GM21381 (cell line): ENCODE results near the gene TIMM17B.

ENCODE experiments used
- ATAC-seq: cut with Tn5 transposase; IDR thresholded peaks from one replicate; pipeline ENCODE4 v1.9.1; 2021; ENCODE audit warnings: mild to moderate bottlenecking, moderate library complexity; ENCODE audit not compliant: unreplicated experiment

TIMM17B gene

DNA sequence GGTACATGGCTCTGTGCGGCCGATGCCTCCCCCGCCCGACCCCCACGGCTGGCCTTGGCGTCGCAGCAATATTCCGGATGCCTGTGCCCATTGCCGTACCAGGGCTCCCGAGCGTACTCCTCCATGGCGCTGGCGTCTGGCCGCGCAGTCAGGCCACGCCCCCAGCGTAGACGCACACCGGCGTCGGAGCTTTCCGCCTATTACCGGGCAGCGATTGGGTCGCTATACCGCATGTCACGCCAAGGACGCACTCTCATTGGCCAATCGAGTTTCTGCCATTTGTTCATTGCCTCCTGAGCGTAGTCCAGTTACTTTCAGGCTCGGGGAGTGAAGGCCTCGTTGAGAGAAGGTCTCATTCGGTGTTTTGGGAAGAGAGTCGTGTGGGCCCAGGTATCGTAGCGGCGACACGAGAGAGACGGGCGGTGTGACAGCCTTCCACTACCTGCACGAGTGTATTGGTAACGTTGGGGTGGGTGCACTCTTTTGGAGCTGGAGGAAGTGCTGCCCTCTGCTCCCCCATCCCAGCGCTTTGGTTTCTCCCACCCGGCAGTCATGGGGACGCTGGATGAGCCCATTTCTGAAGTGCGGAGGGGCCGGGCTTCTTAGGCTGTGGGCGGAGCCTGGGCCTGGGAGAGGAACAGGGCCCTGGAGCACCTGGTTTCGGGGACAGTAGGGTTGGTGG lies at the start of gene TIMM17B, which contains the start of gene PQBP1:
Gene TIMM17B, minus strand, starts transcription at position 144 of the 682 bp plus-strand sequence. Its CDS starts 19 bp downstream, at position 125.
Gene PQBP1, plus strand, starts transcription at position 306 of the 682 bp plus-strand sequence. CDS start 580 bp downstream, outside the sequence.
- peak; percentile 90 for ATAC-seq

- ATAC-seq = no peak
These were observed 48.2 kb upstream of the TIMM17B start for GRCh38 chrX:48945517-48946348.

DNA sequence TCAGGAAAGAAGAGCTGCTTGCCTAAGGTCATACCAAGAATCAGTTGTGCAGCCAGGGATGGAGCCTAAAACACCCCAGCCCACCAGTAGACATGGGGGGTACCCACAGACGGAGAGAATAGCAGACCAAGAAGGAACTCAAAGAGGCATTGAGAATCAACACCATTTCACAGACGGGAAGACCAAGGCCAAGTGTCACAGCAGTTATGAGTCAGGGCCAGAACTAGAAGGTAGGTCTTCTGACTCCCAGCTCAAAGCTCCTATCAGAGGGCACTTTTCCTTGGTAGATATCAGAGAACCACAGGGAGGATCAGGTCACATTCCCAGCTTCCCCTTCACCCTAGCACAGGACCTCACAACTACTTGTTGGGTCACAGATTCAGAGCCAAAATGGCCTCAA lies 45.3 kb upstream of the TIMM17B start:
- no peak for ATAC-seq

GRCh38 chrX:48940404-48940955 lies 42.9 kb upstream of the TIMM17B start:
- ATAC-seq = no peak

- ATAC-seq = no peak
These were observed 42.1 kb upstream of the TIMM17B start for GRCh38 chrX:48939524-48940228.

DNA sequence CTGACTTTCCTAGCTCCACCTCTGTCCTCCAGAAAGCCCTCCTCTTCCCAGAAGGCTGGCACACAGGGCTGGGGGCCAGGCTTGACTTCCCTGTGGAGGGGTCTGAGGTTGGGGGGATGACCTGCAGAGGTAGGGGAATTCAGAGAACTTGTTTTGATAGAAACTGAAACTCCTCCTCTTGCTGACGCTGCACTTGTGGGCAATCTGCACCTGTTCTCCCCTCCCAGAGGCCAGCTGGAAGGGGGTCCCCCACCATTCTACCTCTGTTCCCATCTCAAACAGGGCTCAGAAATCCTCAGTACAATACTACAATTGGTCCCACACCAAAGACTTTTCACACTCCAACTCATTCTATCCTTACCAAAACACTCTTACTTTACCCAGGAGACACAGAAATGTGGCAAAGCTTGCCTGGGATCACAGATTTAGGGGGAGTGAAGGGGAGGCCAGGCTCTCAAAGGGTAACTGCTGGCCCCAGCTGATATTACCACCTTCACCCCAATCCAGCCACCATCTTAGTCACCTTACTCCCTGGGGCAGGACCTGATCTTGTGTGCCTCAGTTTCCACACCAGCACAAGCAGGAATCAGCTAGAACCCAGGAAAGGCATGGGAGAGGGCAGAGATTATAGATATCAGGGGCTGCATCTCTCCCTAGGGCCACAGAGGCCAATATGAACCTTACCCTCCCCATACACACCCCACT lies 41.3 kb upstream of the TIMM17B start:
- ATAC-seq = peak; percentile 41

DNA sequence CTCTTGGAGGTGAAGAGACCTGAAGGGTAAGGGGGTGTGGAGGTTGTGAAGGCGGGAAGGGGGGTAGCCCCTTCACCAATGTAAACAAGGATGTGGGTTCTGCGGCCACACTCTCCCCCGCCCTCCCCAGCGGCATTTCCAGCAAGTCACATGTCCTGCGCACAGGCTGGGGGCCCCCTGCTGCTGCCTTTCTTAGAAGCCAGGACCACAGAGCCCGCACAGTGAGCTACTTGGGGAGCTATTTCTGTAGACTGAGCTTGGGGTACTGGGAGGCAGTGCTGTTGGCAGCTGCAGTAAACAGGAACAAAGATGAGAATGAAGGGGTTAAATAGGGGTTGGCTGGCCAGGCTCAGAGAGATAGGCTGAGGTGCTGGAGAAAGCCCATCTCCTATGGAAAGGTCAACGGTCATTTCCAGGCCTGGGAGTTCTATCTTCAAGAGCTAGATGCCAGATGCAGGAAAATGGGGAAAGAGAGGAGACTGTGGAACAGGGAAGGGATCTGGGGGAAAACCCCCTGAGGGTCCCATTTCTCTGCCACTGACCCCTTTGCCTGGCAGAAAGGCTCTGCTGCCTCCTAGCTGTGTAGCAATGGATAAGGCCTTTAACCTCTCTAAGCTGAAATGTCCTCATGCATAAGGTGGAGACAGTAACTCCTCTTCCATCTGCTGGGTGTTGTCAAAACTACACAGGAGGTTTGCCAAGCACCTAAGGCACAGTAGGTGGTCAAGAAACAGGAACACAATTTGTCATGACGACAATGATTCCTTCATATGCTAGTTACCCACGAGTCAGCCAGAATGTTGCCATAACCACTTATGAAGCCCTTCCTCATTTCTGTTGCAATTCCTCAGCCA lies 39.7 kb upstream of the TIMM17B start:
- peak; percentile 37 for ATAC-seq

- ATAC-seq = no peak
These were observed 39.0 kb upstream of the TIMM17B start for GRCh38 chrX:48936429-48937053.

DNA sequence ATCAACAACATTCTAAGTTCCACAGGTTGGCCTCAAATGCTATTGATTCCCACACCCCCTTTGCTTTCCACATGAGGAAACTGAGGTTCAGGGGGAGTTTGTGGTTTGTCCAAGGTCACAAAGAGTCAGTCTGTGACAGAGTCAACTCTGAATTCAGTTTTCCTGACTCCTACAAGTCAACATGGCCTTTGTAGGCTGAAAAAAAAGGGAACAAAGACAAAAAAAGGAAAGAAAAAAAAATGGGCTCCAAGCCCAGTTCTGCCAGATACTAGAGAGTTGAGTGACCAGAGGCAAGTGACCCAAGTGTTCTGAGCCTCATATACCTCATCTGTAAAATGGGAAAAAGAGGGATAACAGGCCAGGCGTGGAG lies 37.7 kb upstream of the TIMM17B start:
- ATAC-seq = no peak

DNA sequence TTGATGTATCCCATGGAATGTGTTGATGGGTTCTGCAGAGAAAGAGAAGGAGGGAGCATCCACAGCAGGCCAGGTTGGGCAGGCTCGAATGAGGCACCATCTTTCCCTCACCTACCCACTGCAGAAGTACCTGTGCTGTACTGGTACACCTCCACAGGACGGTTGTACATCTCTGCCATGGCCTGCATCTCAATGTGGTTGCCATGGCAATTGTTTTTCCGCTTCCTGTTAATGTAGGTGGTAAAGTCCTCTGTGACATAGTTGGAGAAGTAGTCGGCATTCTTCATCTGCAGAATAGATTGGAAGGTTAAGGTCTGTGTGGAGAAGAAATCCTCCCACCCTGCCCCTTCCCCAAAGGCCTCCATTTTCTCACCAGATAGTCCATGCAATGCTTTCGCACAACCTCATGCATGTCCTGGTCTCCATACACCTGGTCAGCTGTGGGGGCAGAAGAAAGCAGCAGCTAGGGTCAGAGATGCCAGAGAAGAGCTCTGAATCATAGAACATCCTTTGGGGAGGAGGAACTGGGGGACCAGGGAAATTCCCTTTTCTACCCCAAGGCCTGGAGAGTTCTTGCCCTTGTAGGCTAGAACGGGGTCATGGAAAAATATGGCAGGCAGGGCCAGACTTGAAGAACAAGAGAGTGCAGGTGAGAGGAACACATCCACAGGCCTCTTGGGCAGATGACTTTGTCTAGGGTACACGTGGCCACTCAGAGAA lies 37.2 kb upstream of the TIMM17B start:
- ATAC-seq = no peak

DNA sequence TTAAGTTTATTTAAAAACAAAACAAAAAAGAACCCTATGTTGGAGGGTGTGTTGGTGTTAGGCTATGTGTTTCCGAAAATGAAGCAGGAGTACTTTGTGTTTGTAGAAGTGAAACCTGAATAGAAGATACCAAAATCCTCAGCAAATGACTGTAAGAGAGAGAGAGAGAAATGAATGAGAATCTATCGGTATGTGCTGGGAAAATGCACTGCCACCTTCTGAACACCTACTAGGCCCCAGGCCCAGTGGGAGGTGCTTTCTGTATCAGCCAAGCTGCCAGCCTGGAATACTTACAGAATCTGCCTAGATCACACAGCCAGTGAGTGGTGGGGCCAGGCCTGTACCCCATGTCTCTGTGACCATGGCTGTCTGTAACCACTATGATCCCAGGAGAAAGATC lies 36.2 kb upstream of the TIMM17B start:
- ATAC-seq = no peak

GRCh38 chrX:48927736-48928382 lies 30.3 kb upstream of the TIMM17B start:
- no peak for ATAC-seq

GRCh38 chrX:48927123-48927522 lies 29.6 kb upstream of the TIMM17B start:
- ATAC-seq = no peak

DNA sequence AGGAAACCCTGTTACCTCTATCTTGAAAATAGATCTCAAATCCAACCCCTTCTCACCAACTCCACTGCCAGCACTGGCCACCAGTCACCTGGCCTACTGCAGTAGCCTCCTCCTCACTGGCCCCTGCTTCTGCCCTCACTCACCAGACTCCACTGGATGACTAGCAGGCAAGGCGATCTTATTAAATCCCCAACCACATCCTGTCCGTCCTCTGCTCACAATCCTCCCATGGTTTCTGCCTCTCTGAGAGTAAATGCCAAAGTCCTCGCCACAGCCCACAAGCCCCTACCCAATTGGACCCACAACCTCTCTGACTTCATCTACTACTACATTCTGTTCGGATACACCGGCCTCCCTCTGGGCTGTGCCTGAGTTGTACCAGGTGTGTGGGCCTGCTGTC lies 26.7 kb upstream of the TIMM17B start:
- no peak for ATAC-seq

GRCh38 chrX:48923771-48924170 lies 26.2 kb upstream of the TIMM17B start:
- no peak for ATAC-seq

- ATAC-seq = no peak
These were observed 23.1 kb upstream of the TIMM17B start for GRCh38 chrX:48920718-48921104.

- ATAC-seq = no peak
These were observed 22.6 kb upstream of the TIMM17B start for GRCh38 chrX:48919947-48920717.
